ENCODE measurements around the gene ABCF2.

Gene ABCF2

DNA sequence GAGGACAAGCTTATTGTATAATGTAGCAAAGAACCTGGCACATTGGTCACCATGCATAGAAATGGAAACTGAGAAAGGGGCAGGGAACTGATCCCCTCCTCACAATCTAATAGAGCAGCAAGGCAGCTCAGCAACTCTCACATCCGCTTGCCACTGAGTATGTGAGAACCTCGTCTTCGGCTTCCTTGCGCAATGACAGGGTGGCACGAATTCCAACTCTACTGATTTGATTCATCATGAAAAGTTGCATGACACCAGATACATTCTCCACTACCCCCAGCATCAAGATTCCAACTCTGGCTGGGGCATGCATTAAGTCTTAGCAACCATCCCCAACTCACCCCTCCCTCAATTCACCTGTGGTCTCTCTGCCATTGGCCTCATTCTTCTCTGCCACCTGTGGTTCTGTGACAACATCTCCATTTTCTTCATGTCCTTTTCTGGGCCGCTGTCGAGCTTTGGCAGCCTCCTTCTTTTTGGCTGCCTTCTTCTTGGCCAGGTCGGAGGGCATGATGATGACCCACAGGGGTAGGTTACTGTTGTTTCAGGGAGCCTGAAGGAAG, 976 bp downstream of the ABCF2 start:
- CTCF ChIA-PET = interaction anchor here (1.0 to 8.5 kb wide), 3 partner anchors 13 to 102 kb away, joined by 3 to 109 read pairs (median 6); no protein-coding TSS in a partner anchor
- POLR2A ChIA-PET = interaction anchor here (1.7 kb wide), 1 partner anchor 10 kb away, joined by 16 read pairs; no protein-coding TSS in a partner anchor
- TF ChIP-seq, protein P1, sequence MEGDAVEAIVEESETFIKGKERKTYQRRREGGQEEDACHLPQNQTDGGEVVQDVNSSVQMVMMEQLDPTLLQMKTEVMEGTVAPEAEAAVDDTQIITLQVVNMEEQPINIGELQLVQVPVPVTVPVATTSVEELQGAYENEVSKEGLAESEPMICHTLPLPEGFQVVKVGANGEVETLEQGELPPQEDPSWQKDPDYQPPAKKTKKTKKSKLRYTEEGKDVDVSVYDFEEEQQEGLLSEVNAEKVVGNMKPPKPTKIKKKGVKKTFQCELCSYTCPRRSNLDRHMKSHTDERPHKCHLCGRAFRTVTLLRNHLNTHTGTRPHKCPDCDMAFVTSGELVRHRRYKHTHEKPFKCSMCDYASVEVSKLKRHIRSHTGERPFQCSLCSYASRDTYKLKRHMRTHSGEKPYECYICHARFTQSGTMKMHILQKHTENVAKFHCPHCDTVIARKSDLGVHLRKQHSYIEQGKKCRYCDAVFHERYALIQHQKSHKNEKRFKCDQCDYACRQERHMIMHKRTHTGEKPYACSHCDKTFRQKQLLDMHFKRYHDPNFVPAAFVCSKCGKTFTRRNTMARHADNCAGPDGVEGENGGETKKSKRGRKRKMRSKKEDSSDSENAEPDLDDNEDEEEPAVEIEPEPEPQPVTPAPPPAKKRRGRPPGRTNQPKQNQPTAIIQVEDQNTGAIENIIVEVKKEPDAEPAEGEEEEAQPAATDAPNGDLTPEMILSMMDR (IDR thresholded peaks at IDR 0.05; ENCODE audit: insufficient read depth, low read length, missing control alignments) = no peak
- DNase-seq (ENCODE audit: low read depth, low spot score) = no peak
- H3K4me3 ChIP-seq (ENCODE audit: low read depth, low read length) = peak overlapping the region; percentile 89

DNA sequence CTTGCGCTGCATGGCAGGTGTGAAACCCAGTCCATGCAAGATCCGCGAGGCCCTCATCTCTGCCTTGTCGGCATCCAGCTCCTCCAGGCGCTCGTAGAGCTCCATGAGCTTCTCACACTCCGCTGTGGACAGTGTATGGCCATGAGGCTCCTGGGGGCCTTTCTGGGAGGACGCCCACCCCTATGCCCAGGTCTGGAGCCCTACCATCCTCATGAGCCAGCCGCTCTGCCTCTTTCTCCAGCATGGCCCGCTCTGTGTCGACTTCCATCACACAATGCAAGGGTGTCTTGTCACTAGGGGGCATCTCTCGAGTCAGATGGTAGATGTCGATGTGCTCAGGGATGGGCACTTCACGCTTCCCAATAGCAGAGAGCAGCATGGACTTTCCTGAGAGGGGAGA, 3.3 kb downstream of the ABCF2 start:
- no peak for DNase-seq (ENCODE audit: low read depth, low spot score)
- ChIA-PET POLR2A (interaction anchor here (0.7 kb wide), 1 partner anchor 457 kb away, joined by 5 read pairs; no protein-coding TSS in a partner anchor), CTCF (interaction anchor here (1.2 to 8.5 kb wide), 2 partner anchors 20 to 91 kb away, joined by 3 to 109 read pairs; no protein-coding TSS in a partner anchor)
- H3K4me3 ChIP-seq (ENCODE audit: low read depth, low read length) = no peak overlapping the region
- TF ChIP-seq, protein P1 (IDR thresholded peaks at IDR 0.05; ENCODE audit: insufficient read depth, low read length, missing control alignments) = no peak

DNA sequence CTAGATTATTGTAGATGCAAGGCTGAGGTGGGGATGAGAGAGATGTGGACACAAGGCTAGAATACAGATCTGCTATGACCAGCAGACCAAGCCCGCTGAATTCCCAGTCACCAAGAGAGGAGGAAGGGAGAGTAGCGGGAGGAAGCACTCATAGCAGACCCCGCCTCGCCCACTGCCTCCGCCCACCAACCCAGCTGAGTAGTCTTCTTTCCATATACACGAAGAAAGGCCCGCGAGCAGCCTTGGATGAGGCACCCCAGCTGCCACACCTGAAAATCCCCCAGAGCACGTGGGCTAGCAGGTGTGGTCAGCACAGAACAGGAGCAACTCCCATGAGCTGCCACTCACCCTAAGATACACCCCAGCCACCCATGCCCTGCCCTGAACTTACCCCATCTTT, 8.8 kb downstream of the ABCF2 start:
- CTCF ChIA-PET = interaction anchor here (1.3 kb wide), 1 partner anchor 9 kb away, joined by 3 read pairs; the partner anchor contains the start of gene ABCF2
- no peak overlapping the region for H3K4me3 ChIP-seq (ENCODE audit: low read depth, low read length)
- POLR2A ChIA-PET = interaction anchor here (0.6 to 1.3 kb wide), 2 partner anchors 9 to 30 kb away, joined by 3 read pairs; partner anchors contain the start of genes ABCF2 and SMARCD3
- no peak for DNase-seq (ENCODE audit: low read depth, low spot score)
- TF ChIP-seq, protein P1 (IDR thresholded peaks at IDR 0.05; ENCODE audit: insufficient read depth, low read length, missing control alignments) = no peak

DNA sequence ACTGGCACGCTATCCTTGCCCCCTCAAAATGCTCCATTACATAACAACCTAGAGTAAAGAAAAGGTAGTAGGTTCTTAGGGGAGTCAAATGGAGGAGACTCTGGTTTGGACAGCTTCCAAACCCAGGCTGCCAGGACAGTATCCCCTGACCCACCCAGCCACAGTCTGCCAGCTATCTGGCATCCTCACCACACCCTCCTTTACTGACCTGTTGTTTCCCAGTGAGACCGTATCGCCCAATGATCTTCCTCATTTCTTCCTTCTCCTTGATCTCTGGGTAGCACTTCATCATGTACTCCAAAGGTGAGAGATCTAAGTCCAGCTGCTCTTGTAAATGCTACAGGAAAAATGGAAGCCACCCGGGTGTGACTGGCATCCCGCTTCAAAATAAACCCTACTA, 11.6 kb downstream of the ABCF2 start:
- POLR2A ChIA-PET = no interaction called here
- TF ChIP-seq, protein P1 (IDR thresholded peaks at IDR 0.05; ENCODE audit: insufficient read depth, low read length, missing control alignments) = no peak
- CTCF ChIA-PET = interaction anchor here (0.8 to 1.4 kb wide), 2 partner anchors 9 to 230 kb away, joined by 3 read pairs; no protein-coding TSS in a partner anchor
- DNase-seq (ENCODE audit: low read depth, low spot score) = no peak
- H3K4me3 ChIP-seq (ENCODE audit: low read depth, low read length) = no peak overlapping the region

DNA sequence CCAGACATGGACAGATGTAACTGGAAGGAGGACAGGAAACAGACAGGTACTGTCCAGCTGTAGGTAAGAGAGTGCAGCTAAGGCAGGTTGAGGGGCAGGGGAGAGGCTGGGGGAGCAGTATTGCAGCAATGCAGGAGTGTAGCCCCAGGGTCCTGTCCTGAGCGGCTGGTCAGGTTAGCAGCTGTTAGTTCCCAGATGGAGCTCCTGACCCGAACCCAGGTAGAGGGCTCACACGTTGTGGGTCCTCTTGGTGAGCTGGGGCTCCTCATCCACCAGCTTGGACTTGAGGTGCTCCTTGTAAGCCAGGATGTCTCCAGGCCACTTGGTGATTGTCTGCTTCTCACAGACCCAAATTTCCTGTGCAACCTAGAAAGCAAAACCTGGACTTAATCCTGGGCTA, 13.2 kb downstream of the ABCF2 start:
- CTCF ChIA-PET = no interaction called here
- no peak for DNase-seq (ENCODE audit: low read depth, low spot score)
- POLR2A ChIA-PET = interaction anchor here (2.7 kb wide), 1 partner anchor 13 kb away, joined by 8 read pairs; the partner anchor contains the start of gene ABCF2
- no peak overlapping the region for H3K4me3 ChIP-seq (ENCODE audit: low read depth, low read length)
- TF ChIP-seq, protein P1 (IDR thresholded peaks at IDR 0.05; ENCODE audit: insufficient read depth, low read length, missing control alignments) = no peak

DNA sequence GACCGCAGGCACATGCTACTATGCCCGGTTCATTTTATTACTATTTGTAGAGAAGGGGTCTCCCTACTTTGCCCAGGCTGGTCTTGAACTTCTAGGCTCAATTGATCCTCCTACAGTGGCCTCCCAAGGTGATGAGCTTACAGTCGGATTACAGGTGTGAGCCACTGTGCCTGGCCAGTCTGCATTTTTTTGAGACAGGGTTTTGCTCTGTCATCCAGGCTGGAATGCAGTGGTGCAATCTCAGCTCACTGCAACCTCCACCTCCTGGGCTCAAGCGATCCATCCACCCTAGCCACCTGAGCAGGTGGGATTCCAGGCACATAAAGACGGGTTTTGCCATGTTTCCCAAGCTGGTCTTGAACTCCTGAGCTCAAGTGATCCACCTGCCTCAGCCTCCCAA, 14.4 kb downstream of the ABCF2 start:
- H3K4me3 ChIP-seq (ENCODE audit: low read depth, low read length) = no peak overlapping the region
- no peak for DNase-seq (ENCODE audit: low read depth, low spot score)
- POLR2A ChIA-PET = interaction anchor here (2.7 kb wide), 1 partner anchor 14 kb away, joined by 8 read pairs; the partner anchor contains the start of gene ABCF2
- TF ChIP-seq, protein P1 (IDR thresholded peaks at IDR 0.05; ENCODE audit: insufficient read depth, low read length, missing control alignments) = no peak
- CTCF ChIA-PET = interaction anchor here (0.8 to 1.1 kb wide), 2 partner anchors 13 to 44 kb away, joined by 3 read pairs; no protein-coding TSS in a partner anchor
